Renal cortical epithelial cell (primary cell): Measurements from ENCODE around the gene FMO3. TPM values are rescaled to one million over a fixed set of nuclear protein-coding genes. Genes with fewer than 3 reads are reported as not detected.

ENCODE experiments used
- DNase-seq: peaks from one replicate; pipeline ENCODE4 v3.0.0-alpha.2; 2011; ENCODE audit warnings: low read depth
- total RNA-seq: library from RNA; depleted of rRNA; stranded (reverse); fragments of >200 nt; gene quantifications from 2 replicates; pipeline ENCODE4 v1.2.3, GENCODE V29; 2014

Gene FMO3
- total RNA-seq, 1 donor from 2014 or later, result 0.05 TPM

DNA sequence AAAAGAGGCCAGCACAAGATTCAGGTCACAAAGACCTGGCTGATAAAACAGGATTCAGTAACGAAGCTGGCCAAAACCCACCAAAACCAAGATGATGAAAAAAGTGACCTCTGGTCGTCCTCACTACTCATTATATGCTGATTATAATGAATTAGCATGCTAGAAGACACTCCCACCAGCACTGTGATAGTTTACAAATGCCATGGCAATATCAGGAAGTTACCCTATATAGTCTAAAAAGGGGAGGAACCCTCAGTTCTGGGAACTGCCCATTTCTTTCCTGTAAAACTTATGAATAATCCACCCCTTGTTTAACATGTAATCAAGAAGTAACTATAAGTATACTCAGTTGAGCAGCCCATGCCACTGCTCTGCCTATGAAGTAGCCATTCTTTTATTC is 68.4 kb downstream of the FMO3 start:
- DNase-seq, result no peak

DNA sequence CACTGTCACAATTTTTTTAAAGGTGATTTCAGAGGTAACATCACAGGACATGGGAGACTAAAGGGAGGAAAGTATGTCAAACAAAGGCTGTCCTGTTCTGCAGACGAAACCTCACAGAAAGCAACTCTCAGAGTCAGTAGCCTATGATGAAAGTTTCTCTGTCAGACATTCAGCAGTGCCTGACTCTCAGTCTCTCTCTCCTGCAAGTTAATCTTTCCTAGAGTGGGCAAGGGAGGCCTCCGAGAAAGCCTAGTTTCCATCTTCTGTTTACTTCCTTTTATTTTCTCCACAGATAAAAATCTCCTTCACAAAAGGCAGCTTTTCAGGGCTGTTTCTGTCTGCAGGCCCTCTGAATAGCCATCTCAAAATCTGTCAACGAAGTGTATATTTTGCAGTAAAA is 69.5 kb downstream of the FMO3 start:
- DNase-seq, result peak; percentile 68

DNA sequence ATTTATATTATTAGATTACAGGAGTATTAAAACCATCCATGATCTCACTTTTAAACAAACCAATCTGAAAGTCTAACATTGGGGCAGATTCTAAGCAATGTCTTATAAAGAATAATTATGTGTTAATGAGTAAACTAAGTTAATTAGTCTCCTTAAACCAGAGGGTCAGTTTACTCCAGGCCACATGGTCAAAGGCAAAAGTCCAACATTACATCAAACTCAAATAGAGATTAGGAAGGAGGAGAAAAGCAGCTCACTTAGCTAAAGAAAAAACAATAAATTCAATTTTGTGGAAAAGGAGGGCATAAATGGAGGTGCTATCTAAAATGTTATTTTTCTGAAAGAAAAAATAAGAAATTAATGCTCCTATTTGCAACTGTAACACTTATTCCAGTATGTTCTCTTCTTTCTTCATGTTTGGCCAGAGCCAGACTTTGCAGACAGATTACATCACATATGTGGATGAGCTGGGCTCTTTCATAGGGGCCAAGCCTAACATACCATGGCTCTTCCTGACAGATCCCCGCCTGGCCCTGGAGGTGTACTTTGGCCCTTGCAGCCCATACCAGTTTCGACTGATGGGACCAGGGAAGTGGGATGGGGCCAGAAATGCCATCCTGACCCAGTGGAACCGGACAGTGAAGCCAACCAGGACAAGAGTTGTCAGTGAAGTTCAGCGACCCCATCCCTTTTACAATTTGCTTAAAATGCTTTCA is 70.1 kb downstream of the FMO3 start:
- DNase-seq, result peak; percentile 58

DNA sequence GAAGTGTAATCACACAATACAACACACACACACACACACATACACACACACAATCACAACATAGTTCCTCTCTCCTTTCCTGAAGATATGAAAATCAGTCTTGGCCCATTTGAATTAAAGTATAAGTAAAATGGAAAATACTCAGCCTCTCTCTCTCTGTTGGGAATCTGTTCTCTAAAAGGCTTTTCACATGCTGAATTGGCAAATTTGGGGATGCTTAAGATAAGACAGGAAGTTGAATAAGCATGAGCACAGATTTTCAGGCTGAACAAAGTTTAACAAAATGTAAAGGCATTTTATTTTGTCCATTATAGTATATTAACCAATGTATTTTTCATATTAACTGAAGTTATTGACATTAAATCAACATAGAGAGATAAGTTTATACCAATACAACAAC is 70.7 kb downstream of the FMO3 start:
- no peak for DNase-seq

DNA sequence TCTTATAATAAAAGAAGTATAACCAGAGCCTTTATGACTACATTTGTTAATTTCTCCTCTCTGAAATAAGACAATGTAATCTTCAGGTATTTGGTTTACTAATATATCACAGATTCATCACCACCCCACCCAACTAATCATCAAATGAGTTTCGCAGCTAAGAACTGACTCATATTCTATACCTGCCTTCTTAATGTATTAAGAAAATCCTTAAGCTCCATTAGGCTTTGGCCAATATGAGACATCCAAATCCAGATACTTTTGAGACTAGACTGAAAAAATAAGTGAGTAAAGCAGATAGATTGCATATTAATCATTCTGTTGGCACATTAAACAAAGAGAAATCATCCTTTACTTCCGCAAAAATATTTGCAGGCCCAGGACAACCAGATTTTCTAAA is 75.7 kb downstream of the FMO3 start:
- DNase-seq, result no peak

Other genes starting within 250 kb of the FMO3 start
- gene MROH9, start 155.4 kb upstream of the FMO3 start, total RNA-seq, result not detected in 2 replicates
- gene FMO2, start 94.4 kb downstream of the FMO3 start, total RNA-seq, result not detected in 2 replicates
- 0.45 and 0.87 TPM in 2 replicates for gene FMO1, start 157.6 kb downstream of the FMO3 start, total RNA-seq
- 3.5 and 6.0 TPM in 2 replicates for gene FMO4, start 223.3 kb downstream of the FMO3 start, total RNA-seq